Endothelial cell of umbilical vein (primary cell): Measurements from ENCODE around the gene GRAMD1B. TPM values are rescaled to one million over a fixed set of nuclear protein-coding genes. Genes with fewer than 3 reads are reported as not detected.

ENCODE experiments used
- BruUV-seq: library from RNA; stranded (reverse); fragments of 400-500 nt; replicated peaks from 2 replicates; lab custom pipeline; 2021; lab: Mats Ljungman, UMichigan
- CTCF ChIA-PET: fragments of 300-600, 350-600 bp; sonication (Branson Sonifier 250); formaldehyde crosslinking; loops from one replicate; lab custom pipeline; 2021; ENCODE audit warnings: antibody characterized with exemption, inconsistent platforms; lab: Charles Lee
- POLR2A ChIA-PET: fragments of 300-600, 350-600 bp; sonication (Branson Sonifier 250); formaldehyde crosslinking; loops from one replicate; lab custom pipeline; 2021; ENCODE audit warnings: antibody characterized with exemption, inconsistent platforms; lab: Charles Lee
- DNase-seq: peaks from one replicate; pipeline ENCODE4 v3.0.0-alpha.2; 2011; ENCODE audit warnings: low read depth, low spot score
- FAIRE-seq: peaks from 2 replicates; lab custom pipeline; 2011; peaks lifted over from hg19 to GRCh38; lab: Jason Lieb, UNC
- H2AFZ ChIP-seq: 2 replicates; pipeline ENCODE4 v1.6.0; 2012; ENCODE audit warnings: low read depth, low read length, control low read depth, inconsistent platforms
- H3K27ac ChIP-seq: 2 replicates; pipeline ENCODE4 v1.5.1; 2011; ENCODE audit warnings: low read depth, mild to moderate bottlenecking, control low read depth, low read length, moderate library complexity; ENCODE audit not compliant: insufficient read depth
- H3K27me3 ChIP-seq, 2 experiments: 2 replicates each; pipeline versions ENCODE4 v1.6.0 to v1.6.1; 2011; ENCODE audit warnings: low read length in 2 of 2, mixed read lengths in 1 of 2; ENCODE audit not compliant: control insufficient read depth in 2 of 2, insufficient read depth in 2 of 2
- H3K36me3 ChIP-seq, 2 experiments: 2 replicates in 1 of 2; 3 replicates in 1 of 2; pipeline ENCODE4 v1.5.1; 2011; ENCODE audit warnings: low read length in 2 of 2, mild to moderate bottlenecking in 1 of 2, moderate library complexity in 1 of 2; ENCODE audit not compliant: control insufficient read depth in 2 of 2, insufficient read depth in 2 of 2; ENCODE audit errors: extremely low read depth in 1 of 2
- H3K4me1 ChIP-seq: 3 replicates; pipeline ENCODE4 v1.5.1; 2011; ENCODE audit warnings: mild to moderate bottlenecking, low read length; ENCODE audit not compliant: control insufficient read depth, insufficient read depth; ENCODE audit errors: extremely low read depth
- H3K4me2 ChIP-seq: 2 replicates; pipeline ENCODE4 v1.6.1; 2011; ENCODE audit warnings: low read length, control low read depth, mixed read lengths; ENCODE audit not compliant: insufficient read depth
- H3K4me3 ChIP-seq, 3 experiments: fragments of 200-600 bp in 1 of 3; sonication (generic), shearing (Covaris generic) in 1 of 3; replicated peaks in 1 of 3; 2 replicates each; pipeline ENCODE4 v1.5.1; 2011 to 2016; ENCODE audit warnings: control low read depth in 3 of 3, low read length in 3 of 3, mild to moderate bottlenecking in 2 of 3, inconsistent platforms in 1 of 3, low read depth in 1 of 3, moderate library complexity in 1 of 3; ENCODE audit not compliant: insufficient read depth in 1 of 3
- H3K79me2 ChIP-seq: 2 replicates; pipeline ENCODE4 v1.6.0; 2012; ENCODE audit warnings: low read length, inconsistent platforms; ENCODE audit not compliant: control insufficient read depth, insufficient read depth
- H3K9ac ChIP-seq: replicated peaks from 2 replicates; pipeline ENCODE3; 2011; ENCODE audit warnings: low read length, control low read depth; ENCODE audit not compliant: insufficient read depth; ENCODE audit errors: extremely low read depth
- H3K9me1 ChIP-seq: replicated peaks from 3 replicates; pipeline ENCODE4 v1.6.0; 2011; ENCODE audit warnings: mild to moderate bottlenecking, low read length; ENCODE audit not compliant: control insufficient read depth, insufficient read depth; ENCODE audit errors: extremely low read depth
- H3K9me3 ChIP-seq: replicated peaks from 2 replicates; pipeline ENCODE4 v1.5.1; 2012; ENCODE audit warnings: low read length, inconsistent platforms; ENCODE audit not compliant: control insufficient read depth, insufficient read depth
- H4K20me1 ChIP-seq: replicated peaks from 2 replicates; pipeline ENCODE3; 2011; ENCODE audit warnings: mild to moderate bottlenecking, low read length; ENCODE audit not compliant: control insufficient read depth, insufficient read depth; ENCODE audit errors: extremely low read depth
- CTCF ChIP-seq, 2 donors: IDR thresholded peaks; 1 replicate in 1 of 2; 2 replicates in 1 of 2; pipeline ENCODE4 v1.5.1; 2011; ENCODE audit warnings: low read length in 2 of 2, mild to moderate bottlenecking in 2 of 2, moderate library complexity in 2 of 2, control low read depth in 1 of 2, inconsistent platforms in 1 of 2, low read depth in 1 of 2; ENCODE audit not compliant: insufficient read depth in 1 of 2; ENCODE audit errors: extremely low read depth in 1 of 2
- EZH2 ChIP-seq: IDR thresholded peaks from 2 replicates; pipeline ENCODE4 v1.6.1; 2012; ENCODE audit warnings: borderline replicate concordance, low read depth, mild to moderate bottlenecking, moderate library complexity, low read length, inconsistent platforms; ENCODE audit not compliant: severe bottlenecking
- FOS ChIP-seq: IDR thresholded peaks from 2 replicates; pipeline ENCODE4 v1.6.1; 2011; ENCODE audit warnings: mild to moderate bottlenecking, low read length, moderate library complexity, borderline replicate concordance; ENCODE audit not compliant: insufficient read depth
- GATA2 ChIP-seq: IDR thresholded peaks from 2 replicates; pipeline ENCODE4 v1.7.0; 2011; ENCODE audit warnings: low read depth, mild to moderate bottlenecking, moderate library complexity, mixed read lengths, low read length; ENCODE audit not compliant: insufficient read length, insufficient read depth
- MAX ChIP-seq: IDR thresholded peaks from 2 replicates; pipeline ENCODE4 v1.6.1; 2011; ENCODE audit not compliant: insufficient read depth, insufficient read length
- POLR2AphosphoS5 ChIP-seq: IDR thresholded peaks from 2 replicates; pipeline ENCODE4 v1.6.1; 2012; ENCODE audit warnings: low read depth, mild to moderate bottlenecking, control low read depth, low read length, moderate library complexity; ENCODE audit not compliant: insufficient read depth
- dilution Hi-C: fragments of 300-500 bp; cut with MboI; formaldehyde crosslinking; loops from one replicate; pipeline ENCODE4 v1.15.0; 2019; ENCODE audit warnings: low sequenced_read_pairs; ENCODE audit not compliant: extremely low pct_ligation_motif_present
- intact Hi-C: fragments of 100-400 bp; cut with micrococcal nuclease; formaldehyde crosslinking; loops from one replicate; pipeline ENCODE4 v1.10.0; 2022
- polyA plus RNA-seq, 4 experiments: library from polyadenylated mRNA; depleted of rRNA in 3 of 4; stranded (reverse) in 3 of 4; unstranded in 1 of 4; fragments of >200 nt; gene quantifications; 2 replicates each; pipeline versions ENCODE4 v1.2.1 to v1.2.3, GENCODE V29; 2011 to 2012; ENCODE audit warnings: missing spikeins in 1 of 4
- total RNA-seq: library from RNA; stranded (reverse); gene quantifications from 2 replicates; pipeline ENCODE4 v1.2.3, GENCODE V29; 2021

Gene GRAMD1B
- total and polyA plus RNA-seq, 2 donors (not counting 3 experiments of a cell fraction or from before 2014, with no cell fraction given): 5.1 to 11.1 TPM

GRCh38 chr11:123559523-123559955, 129.5 kb downstream of the GRAMD1B start:
- Histone ChIP-seq H2AFZ (no peak overlapping the region), H3K9ac (no peak overlapping the region), H3K79me2 (no peaks in the 10 kb centered on the region), H3K4me1 (no peaks in the 10 kb centered on the region), H3K4me2 (no peak overlapping the region), H3K9me3 (no peaks in the 10 kb centered on the region), H3K9me1 (no peaks in the 10 kb centered on the region), H3K36me3 (no peaks in the 10 kb centered on the region), H3K27ac (no peak overlapping the region), H4K20me1 (no peaks in the 10 kb centered on the region), H3K4me3 (no peak overlapping the region), H3K27me3 (peaks cover 0 to 9% of the 10 kb centered on the region in 2 experiments)
- no peak for FAIRE-seq
- DNase-seq: no peak
- TF ChIP-seq CTCF (IDR thresholded peaks at IDR 0.05; ENCODE audit: extremely low read depth in 1 of 2, insufficient read depth in 1 of 2, low read depth in 1 of 2, low read length in 2 of 2): no peak
- no peak for TF ChIP-seq GATA2
- TF ChIP-seq MAX: no peak
- no peak for TF ChIP-seq EZH2
- no peak for TF ChIP-seq POLR2AphosphoS5
- TF ChIP-seq FOS: no peak
- BruUV-seq: no TSS peak
- dilution Hi-C loops (no loop called here), intact Hi-C loops (loop anchor here (5.0 kb wide), 1 partner anchor 257 kb away; no protein-coding TSS in a partner anchor)
- ChIA-PET POLR2A (no interaction called here), CTCF (interaction anchor here (0.6 to 3.2 kb wide), 4 partner anchors 14 to 47 kb away, joined by 4 to 15 read pairs (median 4); no protein-coding TSS in a partner anchor)
